GM21529 (cell line): ENCODE results near the gene CENPT.
A peak's percentile ranks its signal among the peaks of the same experiment; 100 is the strongest.
"Not testable (repeated sequence)": the region's sequence is repeated elsewhere in the genome, so short reads cannot be mapped to it uniquely, and the experiment has no call there.

Experiments used
- ATAC-seq: cut with Tn5 transposase; IDR thresholded peaks from one replicate; pipeline ENCODE4 v1.9.1; 2021; ENCODE audit not compliant: unreplicated experiment

The CENPT gene

DNA sequence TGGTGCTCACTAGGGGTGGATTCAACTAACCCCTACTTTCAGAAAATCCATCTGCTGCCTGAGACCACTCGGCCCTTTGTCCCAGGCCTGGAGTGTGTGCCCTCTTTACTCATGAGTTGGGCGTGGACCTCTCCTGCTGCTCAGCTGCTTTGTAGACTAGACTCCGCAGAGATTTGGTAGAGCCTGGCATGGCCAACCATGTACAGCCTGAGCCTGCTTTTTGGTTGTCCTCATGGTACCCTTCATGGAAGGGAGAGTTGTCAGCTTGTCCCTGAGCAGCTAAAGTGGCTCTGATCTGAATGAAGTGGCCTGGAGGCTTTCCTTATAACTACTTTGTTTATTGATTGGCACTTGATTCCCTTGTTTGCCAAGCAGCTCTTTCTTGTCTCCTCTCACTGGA is 26.9 kb upstream of the CENPT start:
- ATAC-seq, result no peak

DNA sequence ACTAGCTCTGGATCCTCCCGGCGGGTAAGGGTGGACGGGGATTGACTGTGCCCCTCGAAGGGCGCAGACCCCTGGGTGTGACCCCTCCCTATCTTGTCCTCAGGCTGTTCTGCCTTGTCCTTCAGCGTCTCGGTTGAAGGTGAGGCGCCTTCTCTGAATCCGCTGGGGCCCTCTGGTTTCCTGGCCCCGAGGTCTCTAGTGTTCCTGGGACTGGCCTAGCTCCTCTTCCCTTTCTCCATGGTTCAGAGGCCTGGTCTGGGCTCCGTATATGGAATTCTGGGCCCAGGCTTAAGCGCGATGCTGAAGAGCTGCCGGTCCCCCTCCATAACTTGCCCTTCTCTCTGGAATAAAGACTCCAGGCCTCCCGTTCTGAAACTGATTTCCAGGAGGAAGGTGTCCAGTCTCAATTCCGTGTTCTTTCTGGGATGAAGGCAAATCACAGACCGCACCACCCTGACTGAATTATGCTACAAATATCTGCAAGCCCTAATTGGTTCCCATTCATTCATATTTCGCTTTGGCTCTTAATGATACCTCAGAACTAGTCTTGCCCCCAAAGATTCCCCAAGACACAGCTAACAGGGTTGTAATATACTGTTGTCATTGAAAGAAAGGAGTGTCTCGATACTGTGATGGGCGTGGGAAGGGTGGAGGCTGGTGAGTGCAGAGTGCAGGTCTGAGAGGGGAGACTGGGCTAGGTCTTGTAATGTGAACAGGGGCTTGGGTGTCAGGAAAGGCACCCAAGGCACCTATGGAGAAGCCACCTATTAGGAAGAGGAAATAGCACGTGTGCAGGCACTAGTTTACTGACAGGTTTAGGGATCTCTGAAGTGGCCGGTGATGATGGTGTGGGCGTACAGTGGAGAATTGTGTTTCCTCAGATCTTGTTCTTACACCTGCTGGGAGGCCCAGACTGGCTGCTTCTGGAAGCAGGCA is 26.2 kb upstream of the CENPT start:
- peak; percentile 9 for ATAC-seq

DNA sequence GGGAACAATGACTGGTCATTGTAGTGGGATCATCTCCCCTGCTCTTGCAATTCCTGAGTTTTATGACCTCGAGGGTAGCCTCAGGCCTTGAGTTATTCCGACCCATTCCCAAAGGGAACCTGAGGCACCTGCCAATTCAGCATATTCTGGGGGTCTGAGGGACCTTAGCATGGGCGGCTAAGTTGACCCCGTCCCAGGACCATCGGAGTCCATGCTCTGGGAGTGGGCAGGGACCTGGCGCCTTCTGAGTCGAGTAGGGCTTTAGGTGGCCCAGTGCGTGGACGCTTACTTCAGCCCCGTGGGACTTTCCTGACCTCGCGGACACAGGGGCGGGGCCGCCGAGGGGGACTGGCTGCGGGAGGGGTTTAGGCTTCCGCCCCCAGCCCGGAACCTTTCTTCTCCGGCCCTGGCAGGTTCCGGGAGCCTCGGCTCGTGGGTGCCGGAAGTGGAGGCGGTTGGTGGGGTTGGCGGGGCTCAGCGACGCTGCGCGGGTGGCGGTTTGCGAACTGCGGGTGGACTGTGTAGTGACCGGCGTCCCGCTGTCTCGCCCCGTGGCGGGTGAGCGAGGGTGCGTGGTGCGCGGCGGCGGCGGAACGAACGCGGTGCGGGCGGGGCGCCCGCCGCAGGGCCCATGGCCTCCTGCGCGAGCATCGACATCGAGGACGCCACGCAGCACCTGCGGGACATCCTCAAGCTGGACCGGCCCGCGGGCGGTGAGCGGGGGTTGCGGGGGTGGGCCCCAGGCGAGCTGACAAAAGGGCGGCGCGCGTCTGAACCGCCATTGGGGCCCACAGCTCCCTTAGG is 25.3 kb upstream of the CENPT start, which contains the start of gene EDC4:
EDC4 (plus strand) TSS at position 422 of the 804 bp plus-strand sequence; CDS start at position 632, 210 bp downstream.
- peak; percentile 78 for ATAC-seq

DNA sequence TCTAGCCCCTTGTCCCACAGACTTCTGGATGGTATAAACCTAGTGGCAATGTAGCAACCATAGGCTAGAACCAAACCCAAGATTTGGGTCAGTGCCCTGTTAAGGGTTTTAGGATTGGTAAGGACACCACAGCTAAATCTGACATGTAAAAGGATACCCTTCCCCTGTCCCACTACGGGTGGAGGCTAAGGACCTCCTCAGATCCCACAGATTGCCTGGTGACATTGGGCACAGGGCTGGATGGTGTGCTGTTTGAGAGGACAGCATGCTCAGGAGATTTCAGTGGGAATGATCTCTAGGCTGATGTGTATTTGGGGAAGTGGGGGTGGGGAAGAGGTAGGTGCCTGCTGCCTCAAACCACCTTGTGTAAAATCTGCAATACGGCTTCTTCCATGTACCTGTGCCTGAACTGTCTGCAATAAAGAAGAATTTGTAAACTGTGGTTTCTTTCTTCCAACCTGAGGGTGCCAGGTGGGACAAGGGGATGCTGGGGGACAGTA is 24.7 kb upstream of the CENPT start:
- ATAC-seq, result no peak

DNA sequence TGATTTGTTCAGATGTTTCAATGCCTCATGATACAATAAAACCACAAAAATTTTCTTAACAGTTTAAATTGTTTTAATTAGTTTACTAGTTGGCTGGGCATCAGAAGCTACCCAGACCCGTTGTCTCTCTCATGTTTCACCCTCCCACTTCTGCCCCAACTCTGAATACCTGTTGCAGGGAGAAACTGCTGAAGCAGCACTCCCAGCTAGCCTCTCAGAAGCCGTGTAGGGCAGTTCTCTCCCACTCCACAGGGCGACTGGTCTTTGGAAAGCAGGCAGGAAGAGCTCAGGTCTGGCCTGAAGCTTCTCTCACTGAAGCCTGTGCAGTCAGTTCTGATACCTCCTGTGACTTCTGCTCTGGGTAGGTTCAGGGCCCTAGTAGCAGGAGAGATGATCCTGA is 23.8 kb upstream of the CENPT start:
- no peak for ATAC-seq

DNA sequence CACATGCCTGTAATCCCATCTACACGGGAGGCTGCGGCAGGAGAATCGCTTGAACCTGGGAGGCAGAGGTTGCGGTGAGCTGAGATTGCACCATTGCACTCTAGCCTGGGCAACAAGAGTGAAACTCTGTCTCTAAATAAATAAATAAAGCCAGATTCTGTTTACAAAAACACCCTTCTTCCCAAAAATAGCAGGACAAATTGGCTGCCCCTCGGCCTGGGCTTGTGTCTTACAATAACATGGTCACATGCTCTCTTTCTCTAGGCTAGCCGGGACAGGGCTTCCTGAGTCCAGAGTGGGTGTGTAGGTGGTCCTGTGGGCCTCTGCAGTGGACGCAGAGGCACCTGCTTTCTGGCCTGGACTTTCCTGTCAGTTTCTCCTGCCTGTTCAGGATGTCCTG is 22.2 kb upstream of the CENPT start:
- no peak for ATAC-seq

DNA sequence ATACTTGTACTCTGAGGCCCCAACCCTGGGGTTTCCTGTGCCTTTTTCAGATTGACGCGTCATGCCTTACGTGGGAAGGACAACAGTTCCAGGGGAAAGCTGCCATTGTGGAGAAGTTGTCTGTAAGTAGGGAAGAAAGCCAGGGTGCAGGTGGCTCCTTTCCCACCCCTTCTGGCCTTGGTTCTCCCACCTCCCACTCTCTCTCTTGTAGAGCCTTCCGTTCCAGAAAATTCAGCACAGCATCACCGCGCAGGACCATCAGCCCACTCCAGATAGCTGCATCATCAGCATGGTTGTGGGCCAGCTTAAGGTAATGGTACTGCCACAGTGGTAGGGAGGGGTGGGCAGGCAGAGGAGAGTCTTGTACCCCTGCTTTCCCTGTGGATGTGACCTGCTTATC is 20.8 kb upstream of the CENPT start:
- ATAC-seq, result no peak

DNA sequence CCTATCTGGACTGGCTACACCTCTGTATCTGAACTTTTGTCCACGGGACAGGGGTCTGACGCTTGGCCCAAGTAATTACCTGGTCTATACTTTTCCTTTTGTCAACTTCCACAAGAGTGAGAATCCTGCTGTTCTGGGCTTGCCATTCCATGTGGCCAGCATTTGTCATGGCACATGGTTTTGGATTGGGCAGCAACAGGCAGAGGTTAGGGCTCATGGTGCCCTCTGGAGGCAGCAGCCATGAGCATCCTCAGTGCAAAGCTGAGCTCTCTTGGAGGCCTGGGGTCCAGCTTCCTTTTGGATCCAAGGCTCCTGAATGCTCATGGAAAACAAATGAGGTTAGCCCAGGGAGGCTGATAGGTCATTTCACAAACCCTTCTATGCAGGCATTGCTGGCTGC is 17.8 kb upstream of the CENPT start:
- ATAC-seq, result no peak

DNA sequence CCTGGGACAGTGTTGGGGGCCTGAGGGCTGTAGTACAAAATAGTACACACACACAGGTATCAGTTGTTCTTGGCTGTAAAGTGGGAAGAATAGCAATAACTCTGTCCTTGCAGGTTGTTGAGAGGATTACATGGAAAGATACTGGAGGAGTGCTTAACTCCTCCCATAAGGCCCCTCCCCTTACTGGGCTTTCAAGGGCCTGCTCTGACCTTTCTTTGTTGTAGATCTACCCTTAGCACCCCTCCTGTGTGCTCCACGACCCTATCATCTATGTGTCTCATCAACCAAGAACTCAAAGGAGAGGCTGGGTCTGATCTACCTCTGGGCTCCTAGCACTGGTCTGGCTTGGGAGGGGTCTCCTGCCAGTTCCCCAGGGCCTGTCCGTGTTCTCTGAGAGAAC is 17.1 kb upstream of the CENPT start:
- no peak for ATAC-seq

DNA sequence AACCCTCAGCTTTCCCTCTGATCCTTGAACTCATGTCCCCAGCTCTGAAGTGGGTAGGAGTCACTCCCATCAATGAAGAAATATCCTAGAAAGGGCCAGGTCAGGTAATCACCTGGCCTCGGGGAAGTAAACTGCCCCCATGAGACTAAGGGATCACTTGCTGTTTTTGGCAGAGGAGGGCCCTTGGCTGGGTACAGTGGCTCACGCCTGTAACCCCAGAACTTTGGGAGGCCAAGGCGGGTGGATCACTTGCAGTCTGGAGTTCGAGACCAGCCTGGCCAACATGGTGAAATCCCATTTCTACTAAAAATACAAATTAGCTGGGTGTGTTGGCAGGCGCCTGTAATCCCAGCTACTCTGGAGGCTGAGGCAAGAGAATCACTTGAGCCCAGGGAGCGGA is 16.6 kb upstream of the CENPT start:
- not testable (repeated sequence) for ATAC-seq

DNA sequence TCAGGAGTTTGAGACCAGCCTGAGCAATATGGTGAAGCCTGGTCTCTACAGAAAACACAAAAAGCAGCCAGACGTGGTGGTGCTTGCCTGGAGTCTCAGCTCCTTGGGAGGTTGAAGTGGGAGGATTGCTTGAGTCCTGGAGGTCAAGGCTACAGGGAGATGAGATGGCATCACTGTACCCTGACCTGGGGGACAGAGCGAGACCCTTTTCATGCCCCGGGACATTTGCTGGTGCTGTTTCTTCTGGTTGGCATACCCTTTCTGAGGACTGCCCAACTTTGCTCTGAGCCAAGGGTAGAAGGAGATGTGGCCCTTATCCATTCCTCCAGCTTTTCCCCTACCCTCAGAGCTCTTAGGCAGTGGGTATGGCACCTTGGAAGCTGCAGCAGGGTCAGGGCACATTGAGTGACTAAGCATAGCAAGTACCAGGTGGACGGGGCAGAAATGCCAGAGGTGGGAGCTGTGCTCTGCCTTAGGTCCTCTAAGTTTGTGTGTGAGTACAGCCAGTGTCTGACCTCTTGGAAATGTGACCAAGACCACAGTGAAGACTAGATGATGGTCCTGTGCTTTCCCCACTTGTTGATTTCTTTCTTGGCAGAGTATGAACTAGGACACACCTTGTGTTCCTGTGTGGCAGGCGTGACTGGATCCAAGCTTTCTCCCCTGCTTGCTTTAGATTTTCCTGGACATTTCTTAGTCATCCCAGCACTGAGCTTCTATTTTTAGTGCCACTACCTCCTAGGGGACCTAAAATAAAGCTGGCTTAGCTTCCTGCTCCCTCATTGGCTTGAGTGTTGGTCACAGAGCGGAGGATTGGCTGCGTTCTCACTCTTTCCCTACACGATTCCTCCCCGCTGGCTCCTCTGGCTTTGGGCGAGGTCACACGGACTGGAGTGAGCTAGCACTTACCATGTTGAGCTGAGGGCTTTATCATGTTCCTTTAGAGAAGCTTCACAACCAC is 15.4 kb upstream of the CENPT start:
- no peak for ATAC-seq

DNA sequence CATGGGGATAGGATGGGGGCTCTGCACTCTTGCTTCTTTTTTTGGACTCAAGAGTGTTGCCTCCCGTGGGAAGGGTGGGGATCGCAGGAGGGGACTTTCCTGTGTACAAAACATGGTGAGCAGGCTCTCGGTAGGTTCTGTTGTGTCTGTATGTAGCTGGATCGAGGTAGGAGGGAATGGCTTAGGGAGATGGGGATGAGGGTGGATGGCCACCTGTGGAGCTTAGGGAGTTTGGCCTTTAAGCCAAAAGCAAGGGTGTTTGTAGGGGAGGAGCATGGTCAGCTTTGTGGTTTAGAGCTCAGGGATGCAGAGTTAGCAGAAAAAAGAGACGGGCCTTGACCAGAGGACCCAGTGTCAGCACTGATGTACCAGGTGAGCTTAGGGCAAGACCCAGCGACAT is 14.4 kb upstream of the CENPT start:
- ATAC-seq, result no peak

DNA sequence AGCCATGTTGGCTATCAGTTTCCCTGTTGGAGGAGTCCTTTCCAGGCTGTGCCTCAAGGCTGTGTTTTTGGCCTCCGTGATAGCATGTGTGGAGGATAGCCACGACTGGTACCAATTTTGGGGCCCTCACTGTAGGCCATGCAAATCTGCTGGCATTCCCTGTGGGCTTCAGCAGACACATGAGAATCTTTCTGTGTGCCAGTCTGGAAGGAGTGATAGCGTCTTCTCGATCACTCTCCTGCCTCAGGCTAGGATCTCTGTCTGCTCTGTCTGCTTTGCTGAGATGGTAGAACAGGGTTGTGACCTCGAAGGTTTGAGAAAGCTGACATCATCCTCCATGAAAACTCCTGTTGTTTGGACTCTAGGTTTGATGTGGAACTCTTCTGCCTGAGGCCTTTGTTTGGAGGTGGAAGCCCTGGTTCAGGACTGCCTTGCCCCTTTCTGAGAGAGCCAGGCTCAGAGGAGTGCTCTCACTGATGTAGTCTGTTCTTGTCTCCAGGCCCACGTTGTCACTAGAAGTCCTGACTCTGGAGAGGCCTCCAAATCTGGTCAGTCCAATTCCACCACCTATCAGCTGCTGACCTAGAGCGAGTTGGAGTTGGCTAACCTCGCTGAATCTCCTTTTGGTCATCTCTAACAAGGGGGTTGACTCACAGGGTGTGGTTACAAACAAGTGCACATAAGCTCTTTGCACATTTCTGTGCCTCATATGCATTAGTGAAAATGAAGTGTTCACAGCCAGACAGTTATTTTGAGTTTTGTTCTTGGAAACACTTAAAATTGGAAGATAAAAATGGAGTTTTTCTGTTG is 13.3 kb upstream of the CENPT start:
- no peak for ATAC-seq

DNA sequence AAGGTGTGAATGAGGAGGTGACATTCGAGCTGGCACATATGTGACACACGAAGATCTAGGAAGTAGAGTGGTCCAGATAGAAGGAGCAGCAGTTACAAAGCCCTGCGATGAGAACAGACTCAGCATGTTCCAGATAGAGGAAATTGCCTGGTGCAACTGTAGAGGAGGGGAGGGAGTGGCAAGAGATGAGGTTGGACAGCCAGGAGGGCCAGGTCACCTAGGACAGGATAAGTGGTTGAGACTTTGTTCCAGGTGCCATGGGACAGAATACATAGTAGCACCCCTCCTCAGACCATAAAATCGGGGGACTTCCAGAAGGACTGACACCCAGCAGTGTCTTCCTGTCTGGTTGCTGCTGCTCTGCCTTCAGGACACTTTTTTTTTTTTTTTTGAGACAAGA is 11.0 kb upstream of the CENPT start:
- no peak for ATAC-seq

DNA sequence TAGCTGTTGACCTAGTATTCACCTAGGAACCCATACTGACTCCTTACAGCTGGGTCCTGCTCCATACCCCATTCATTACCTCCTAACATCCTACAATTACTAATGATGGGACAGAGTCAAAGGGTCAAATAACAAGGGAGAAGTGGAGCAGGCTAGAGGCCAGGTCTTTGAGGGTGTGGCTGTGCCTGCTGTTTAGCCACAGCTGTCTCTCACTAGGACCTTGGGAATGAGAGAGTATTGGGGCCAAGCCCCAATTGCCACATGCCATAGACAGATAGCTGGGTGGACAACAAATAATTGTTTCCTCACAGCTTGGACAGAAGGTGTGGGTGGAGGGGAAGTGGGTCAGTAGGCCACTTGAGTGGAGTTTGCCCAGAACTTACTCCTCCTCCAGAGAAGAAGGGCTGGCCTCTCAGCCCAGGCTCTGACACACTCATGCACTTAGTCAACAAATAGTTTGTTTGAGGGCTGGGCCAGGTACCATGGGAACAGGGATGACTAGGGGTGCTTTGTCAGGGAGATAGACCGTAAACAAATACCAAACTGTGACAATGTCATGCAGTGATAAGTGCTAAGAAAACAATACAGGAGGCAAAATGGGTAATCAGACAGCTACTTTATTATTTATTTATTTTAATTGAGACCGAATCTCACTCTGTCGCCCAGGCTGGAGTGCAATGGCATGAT is 10.2 kb upstream of the CENPT start:
- ATAC-seq, result no peak

DNA sequence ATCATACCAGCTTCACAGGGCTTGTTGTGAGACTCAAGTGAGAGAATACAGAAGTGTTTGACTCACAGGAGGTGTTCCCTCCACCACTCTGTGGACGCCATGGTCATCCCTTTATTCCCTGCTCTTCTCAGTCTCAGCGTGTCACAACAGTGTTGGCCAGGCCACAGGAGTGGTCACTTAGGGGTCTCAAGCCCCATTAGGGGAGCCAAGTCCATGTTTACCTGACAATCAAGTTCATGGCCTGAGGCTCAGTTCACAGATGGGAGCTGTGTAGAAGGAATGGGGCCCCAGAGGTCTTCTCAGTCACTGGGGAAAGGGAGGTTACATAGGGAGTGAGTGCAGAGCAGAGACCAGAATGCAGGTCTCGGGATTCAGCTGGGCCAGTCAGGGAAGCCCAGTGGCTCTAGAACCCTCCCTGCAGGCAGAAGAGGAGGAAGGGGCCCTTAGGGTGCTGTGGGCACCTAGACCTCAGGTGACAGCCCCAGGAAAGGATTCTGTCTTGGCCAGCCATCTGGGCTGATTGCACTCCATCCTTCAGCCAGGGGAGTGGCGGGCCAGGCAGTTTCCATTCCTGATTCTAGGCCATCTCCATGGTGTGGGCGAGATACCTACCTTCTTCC is 9.5 kb upstream of the CENPT start:
- ATAC-seq, result no peak

DNA sequence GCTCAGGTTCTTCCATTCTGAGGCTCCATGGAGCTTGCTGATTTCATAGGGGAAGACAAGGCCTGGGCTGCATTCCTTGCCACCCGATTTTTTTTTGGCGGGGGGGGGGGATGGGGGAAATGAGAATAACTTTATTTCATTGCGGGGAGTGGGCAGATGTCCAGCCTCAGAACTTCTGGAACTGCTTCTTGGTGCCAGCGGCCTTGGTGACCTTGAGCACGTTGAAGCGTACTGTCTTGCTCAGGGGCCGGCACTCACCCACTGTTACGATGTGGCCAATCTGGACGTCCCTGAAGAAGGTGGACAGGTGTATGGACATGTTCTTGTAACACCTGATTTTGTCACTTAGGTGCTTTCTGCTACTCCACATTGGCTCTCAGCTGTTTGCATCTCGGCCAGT is 8.3 kb upstream of the CENPT start:
- no peak for ATAC-seq

DNA sequence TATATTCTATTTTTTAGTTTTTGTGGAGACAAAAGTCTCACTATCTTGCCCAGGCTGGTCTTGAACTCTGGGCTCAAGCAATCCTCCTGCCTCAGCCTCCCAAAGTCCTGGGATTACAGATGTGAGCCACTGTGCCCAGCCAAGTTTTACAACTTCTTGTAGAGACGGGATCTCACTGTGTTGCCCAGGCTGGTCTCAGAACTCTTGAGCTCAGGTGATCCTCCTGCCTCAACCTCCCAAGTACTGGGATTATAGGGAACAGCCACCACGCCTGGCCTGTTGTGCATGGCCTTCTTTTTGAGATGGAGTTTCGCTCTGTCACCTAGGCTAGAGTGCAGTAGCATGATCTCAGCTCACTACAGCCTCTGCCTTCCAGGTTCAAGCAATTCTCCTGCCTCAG is 6.2 kb upstream of the CENPT start:
- ATAC-seq, result no peak

DNA sequence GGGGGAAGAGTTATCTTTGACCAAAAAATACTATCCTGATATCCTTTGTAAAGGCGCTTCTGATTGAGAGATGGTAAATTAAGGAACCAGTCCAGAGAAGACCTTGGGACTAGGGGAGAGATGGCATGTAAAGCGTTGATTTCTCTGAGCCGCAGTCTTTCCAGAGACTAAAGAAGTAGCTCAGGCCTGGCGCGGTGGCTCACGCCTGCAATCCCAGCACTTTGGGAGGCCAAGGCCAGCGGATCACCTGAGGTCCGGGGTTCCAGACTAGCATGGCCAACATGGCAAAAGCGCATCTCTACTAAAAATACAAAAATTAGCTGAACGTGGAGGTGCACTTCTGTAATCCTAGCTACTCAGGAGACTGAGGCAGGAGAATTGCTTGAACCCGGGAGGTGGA is 625 bp upstream of the CENPT start:
- no peak for ATAC-seq
